Endothelial cell of umbilical vein (primary cell): ENCODE measurements around the gene TBC1D14. TPM values are rescaled to one million over a fixed set of nuclear protein-coding genes. Genes with fewer than 3 reads are reported as not detected.

Experiments
- BruUV-seq: library from RNA; stranded (reverse); fragments of 400-500 nt; replicated peaks from 2 replicates; lab custom pipeline; 2021; lab: Mats Ljungman, UMichigan
- CTCF ChIA-PET: fragments of 300-600, 350-600 bp; sonication (Branson Sonifier 250); formaldehyde crosslinking; loops from one replicate; lab custom pipeline; 2021; ENCODE audit warnings: antibody characterized with exemption, inconsistent platforms; lab: Charles Lee
- POLR2A ChIA-PET: fragments of 300-600, 350-600 bp; sonication (Branson Sonifier 250); formaldehyde crosslinking; loops from one replicate; lab custom pipeline; 2021; ENCODE audit warnings: antibody characterized with exemption, inconsistent platforms; lab: Charles Lee
- DNase-seq: peaks from one replicate; pipeline ENCODE4 v3.0.0-alpha.2; 2011; ENCODE audit warnings: low read depth, low spot score
- FAIRE-seq: peaks from 2 replicates; lab custom pipeline; 2011; peaks lifted over from hg19 to GRCh38; lab: Jason Lieb, UNC
- H2AFZ ChIP-seq: 2 replicates; pipeline ENCODE4 v1.6.0; 2012; ENCODE audit warnings: low read depth, low read length, control low read depth, inconsistent platforms
- H3K27ac ChIP-seq: 2 replicates; pipeline ENCODE4 v1.5.1; 2011; ENCODE audit warnings: low read depth, mild to moderate bottlenecking, control low read depth, low read length, moderate library complexity; ENCODE audit not compliant: insufficient read depth
- H3K27me3 ChIP-seq, 2 experiments: 2 replicates each; pipeline versions ENCODE4 v1.6.0 to v1.6.1; 2011; ENCODE audit warnings: low read length in 2 of 2, mixed read lengths in 1 of 2; ENCODE audit not compliant: control insufficient read depth in 2 of 2, insufficient read depth in 2 of 2
- H3K36me3 ChIP-seq, 2 experiments: 2 replicates in 1 of 2; 3 replicates in 1 of 2; pipeline ENCODE4 v1.5.1; 2011; ENCODE audit warnings: low read length in 2 of 2, mild to moderate bottlenecking in 1 of 2, moderate library complexity in 1 of 2; ENCODE audit not compliant: control insufficient read depth in 2 of 2, insufficient read depth in 2 of 2; ENCODE audit errors: extremely low read depth in 1 of 2
- H3K4me1 ChIP-seq: 3 replicates; pipeline ENCODE4 v1.5.1; 2011; ENCODE audit warnings: mild to moderate bottlenecking, low read length; ENCODE audit not compliant: control insufficient read depth, insufficient read depth; ENCODE audit errors: extremely low read depth
- H3K4me2 ChIP-seq: 2 replicates; pipeline ENCODE4 v1.6.1; 2011; ENCODE audit warnings: low read length, control low read depth, mixed read lengths; ENCODE audit not compliant: insufficient read depth
- H3K4me3 ChIP-seq, 3 experiments: fragments of 200-600 bp in 1 of 3; sonication (generic), shearing (Covaris generic) in 1 of 3; replicated peaks in 1 of 3; 2 replicates each; pipeline ENCODE4 v1.5.1; 2011 to 2016; ENCODE audit warnings: control low read depth in 3 of 3, low read length in 3 of 3, mild to moderate bottlenecking in 2 of 3, inconsistent platforms in 1 of 3, low read depth in 1 of 3, moderate library complexity in 1 of 3; ENCODE audit not compliant: insufficient read depth in 1 of 3
- H3K79me2 ChIP-seq: 2 replicates; pipeline ENCODE4 v1.6.0; 2012; ENCODE audit warnings: low read length, inconsistent platforms; ENCODE audit not compliant: control insufficient read depth, insufficient read depth
- H3K9ac ChIP-seq: replicated peaks from 2 replicates; pipeline ENCODE3; 2011; ENCODE audit warnings: low read length, control low read depth; ENCODE audit not compliant: insufficient read depth; ENCODE audit errors: extremely low read depth
- H3K9me1 ChIP-seq: replicated peaks from 3 replicates; pipeline ENCODE4 v1.6.0; 2011; ENCODE audit warnings: mild to moderate bottlenecking, low read length; ENCODE audit not compliant: control insufficient read depth, insufficient read depth; ENCODE audit errors: extremely low read depth
- H3K9me3 ChIP-seq: replicated peaks from 2 replicates; pipeline ENCODE4 v1.5.1; 2012; ENCODE audit warnings: low read length, inconsistent platforms; ENCODE audit not compliant: control insufficient read depth, insufficient read depth
- H4K20me1 ChIP-seq: replicated peaks from 2 replicates; pipeline ENCODE3; 2011; ENCODE audit warnings: mild to moderate bottlenecking, low read length; ENCODE audit not compliant: control insufficient read depth, insufficient read depth; ENCODE audit errors: extremely low read depth
- EZH2 ChIP-seq: IDR thresholded peaks from 2 replicates; pipeline ENCODE4 v1.6.1; 2012; ENCODE audit warnings: borderline replicate concordance, low read depth, mild to moderate bottlenecking, moderate library complexity, low read length, inconsistent platforms; ENCODE audit not compliant: severe bottlenecking
- FOS ChIP-seq: IDR thresholded peaks from 2 replicates; pipeline ENCODE4 v1.6.1; 2011; ENCODE audit warnings: mild to moderate bottlenecking, low read length, moderate library complexity, borderline replicate concordance; ENCODE audit not compliant: insufficient read depth
- GATA2 ChIP-seq: IDR thresholded peaks from 2 replicates; pipeline ENCODE4 v1.7.0; 2011; ENCODE audit warnings: low read depth, mild to moderate bottlenecking, moderate library complexity, mixed read lengths, low read length; ENCODE audit not compliant: insufficient read length, insufficient read depth
- JUN ChIP-seq: IDR thresholded peaks from 2 replicates; pipeline ENCODE4 v1.6.1; 2011; ENCODE audit warnings: borderline replicate concordance, low read depth; ENCODE audit not compliant: insufficient read length, insufficient read depth
- POLR2AphosphoS5 ChIP-seq: IDR thresholded peaks from 2 replicates; pipeline ENCODE4 v1.6.1; 2012; ENCODE audit warnings: low read depth, mild to moderate bottlenecking, control low read depth, low read length, moderate library complexity; ENCODE audit not compliant: insufficient read depth
- dilution Hi-C: fragments of 300-500 bp; cut with MboI; formaldehyde crosslinking; loops from one replicate; pipeline ENCODE4 v1.15.0; 2019; ENCODE audit warnings: low sequenced_read_pairs; ENCODE audit not compliant: extremely low pct_ligation_motif_present
- intact Hi-C: fragments of 100-400 bp; cut with micrococcal nuclease; formaldehyde crosslinking; loops from one replicate; pipeline ENCODE4 v1.10.0; 2022
- polyA plus RNA-seq, 4 experiments: library from polyadenylated mRNA; depleted of rRNA in 3 of 4; stranded (reverse) in 3 of 4; unstranded in 1 of 4; fragments of >200 nt; gene quantifications; 2 replicates each; pipeline versions ENCODE4 v1.2.1 to v1.2.3, GENCODE V29; 2011 to 2012; ENCODE audit warnings: missing spikeins in 1 of 4
- total RNA-seq: library from RNA; stranded (reverse); gene quantifications from 2 replicates; pipeline ENCODE4 v1.2.3, GENCODE V29; 2021
- TF ChIP-seq, protein P1 (sequence below), 2 donors: IDR thresholded peaks; 1 replicate in 1 of 2; 2 replicates in 1 of 2; pipeline ENCODE4 v1.5.1; 2011; ENCODE audit warnings: low read length in 2 of 2, mild to moderate bottlenecking in 2 of 2, moderate library complexity in 2 of 2, control low read depth in 1 of 2, inconsistent platforms in 1 of 2, low read depth in 1 of 2; ENCODE audit not compliant: insufficient read depth in 1 of 2; ENCODE audit errors: extremely low read depth in 1 of 2

TBC1D14 gene
- total and polyA plus RNA-seq, 2 donors (not counting 3 experiments of a cell fraction or from before 2014, with no cell fraction given), result 23.7 to 24.8 TPM

DNA sequence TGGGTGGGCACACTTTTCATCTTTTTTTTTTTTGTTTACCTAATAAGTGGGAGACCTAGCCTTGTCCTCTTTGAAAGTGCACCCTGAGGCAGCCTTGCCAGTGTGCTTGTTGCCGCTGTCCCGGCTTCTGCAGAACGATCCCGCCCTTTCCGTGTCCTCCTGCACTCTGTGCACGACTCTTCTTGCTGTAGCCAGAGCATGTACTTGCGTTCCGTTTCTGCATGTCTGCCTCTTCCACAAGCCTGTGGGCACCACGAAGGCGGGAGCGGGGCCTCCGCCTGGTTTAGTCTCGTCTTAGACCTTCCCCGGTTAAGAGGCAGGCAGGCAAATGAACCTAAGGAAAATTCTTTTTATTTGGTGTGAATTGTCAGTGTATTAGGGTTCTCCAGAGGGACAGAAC is 32.6 kb upstream of the TBC1D14 start:
- Histone ChIP-seq H3K79me2 (no peaks in the 10 kb centered on the region), H3K4me1 (no peaks in the 10 kb centered on the region), H3K9me1 (no peaks in the 10 kb centered on the region), H3K4me2 (no peak overlapping the region), H3K4me3 (no peak overlapping the region), H4K20me1 (no peaks in the 10 kb centered on the region), H3K9ac (no peak overlapping the region), H3K27ac (no peak overlapping the region), H3K9me3 (no peaks in the 10 kb centered on the region), H3K27me3 (no peaks in the 10 kb centered on the region), H3K36me3 (peaks cover 9 to 49% of the 10 kb centered on the region in 2 experiments), H2AFZ (no peak overlapping the region)
- no TSS peak for BruUV-seq
- CTCF ChIA-PET, result interaction anchor here (1.0 to 7.8 kb wide), 2 partner anchors 142 to 158 kb away, joined by 4 to 353 read pairs; partner anchors contain the start of gene BLOC1S4
- dilution Hi-C loops, result no loop called here
- POLR2A ChIA-PET, result no interaction called here
- FAIRE-seq, result no peak
- DNase-seq, result no peak
- intact Hi-C loops, result no loop called here
- no peak for TF ChIP-seq EZH2
- no peak for TF ChIP-seq POLR2AphosphoS5
- TF ChIP-seq, protein P1, sequence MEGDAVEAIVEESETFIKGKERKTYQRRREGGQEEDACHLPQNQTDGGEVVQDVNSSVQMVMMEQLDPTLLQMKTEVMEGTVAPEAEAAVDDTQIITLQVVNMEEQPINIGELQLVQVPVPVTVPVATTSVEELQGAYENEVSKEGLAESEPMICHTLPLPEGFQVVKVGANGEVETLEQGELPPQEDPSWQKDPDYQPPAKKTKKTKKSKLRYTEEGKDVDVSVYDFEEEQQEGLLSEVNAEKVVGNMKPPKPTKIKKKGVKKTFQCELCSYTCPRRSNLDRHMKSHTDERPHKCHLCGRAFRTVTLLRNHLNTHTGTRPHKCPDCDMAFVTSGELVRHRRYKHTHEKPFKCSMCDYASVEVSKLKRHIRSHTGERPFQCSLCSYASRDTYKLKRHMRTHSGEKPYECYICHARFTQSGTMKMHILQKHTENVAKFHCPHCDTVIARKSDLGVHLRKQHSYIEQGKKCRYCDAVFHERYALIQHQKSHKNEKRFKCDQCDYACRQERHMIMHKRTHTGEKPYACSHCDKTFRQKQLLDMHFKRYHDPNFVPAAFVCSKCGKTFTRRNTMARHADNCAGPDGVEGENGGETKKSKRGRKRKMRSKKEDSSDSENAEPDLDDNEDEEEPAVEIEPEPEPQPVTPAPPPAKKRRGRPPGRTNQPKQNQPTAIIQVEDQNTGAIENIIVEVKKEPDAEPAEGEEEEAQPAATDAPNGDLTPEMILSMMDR (IDR thresholded peaks at IDR 0.05; ENCODE audit: extremely low read depth in 1 of 2, insufficient read depth in 1 of 2, low read depth in 1 of 2, low read length in 2 of 2), result no peak
- no peak for TF ChIP-seq GATA2
- TF ChIP-seq JUN, result no peak
- TF ChIP-seq FOS, result no peak
